GM18499 (cell line): ENCODE data around the gene CAMK1G.

Experiments
- ATAC-seq: cut with Tn5 transposase; IDR thresholded peaks from one replicate; pipeline ENCODE4 v1.9.1; 2021; ENCODE audit warnings: moderate number of reproducible peaks; ENCODE audit not compliant: insufficient read depth, unreplicated experiment

Gene CAMK1G

DNA sequence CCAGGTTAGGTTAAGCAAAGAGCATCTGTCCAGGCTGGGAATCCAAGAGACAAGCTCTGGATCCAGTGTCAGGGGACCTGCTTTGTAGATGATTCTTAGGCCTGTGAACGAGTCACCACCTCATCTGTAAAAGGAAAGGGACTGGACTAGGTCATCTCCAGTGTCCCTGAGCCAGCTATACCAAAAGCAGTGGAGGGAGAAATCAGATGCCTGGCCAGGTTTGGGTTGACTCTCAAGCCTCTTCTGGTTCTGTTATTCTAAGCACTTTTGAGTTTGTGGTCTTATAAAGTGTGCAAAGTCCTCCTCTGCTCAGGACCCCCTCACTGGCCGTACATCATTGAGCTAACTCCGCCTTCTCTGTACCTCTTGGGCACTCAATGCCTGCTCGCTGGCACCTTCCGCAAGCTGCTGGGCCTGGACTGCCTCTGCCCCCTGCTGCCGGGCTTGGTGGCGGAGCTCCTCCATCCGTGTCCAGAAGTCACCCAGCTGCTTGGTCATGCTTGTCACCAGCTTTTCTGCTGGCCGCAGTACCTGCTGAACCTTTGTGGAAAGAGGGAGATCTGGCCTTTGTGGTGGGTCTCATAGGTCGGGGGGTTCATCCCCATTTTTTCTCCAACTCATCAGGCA lies 33.6 kb downstream of the CAMK1G start:
- ATAC-seq, result no peak

DNA sequence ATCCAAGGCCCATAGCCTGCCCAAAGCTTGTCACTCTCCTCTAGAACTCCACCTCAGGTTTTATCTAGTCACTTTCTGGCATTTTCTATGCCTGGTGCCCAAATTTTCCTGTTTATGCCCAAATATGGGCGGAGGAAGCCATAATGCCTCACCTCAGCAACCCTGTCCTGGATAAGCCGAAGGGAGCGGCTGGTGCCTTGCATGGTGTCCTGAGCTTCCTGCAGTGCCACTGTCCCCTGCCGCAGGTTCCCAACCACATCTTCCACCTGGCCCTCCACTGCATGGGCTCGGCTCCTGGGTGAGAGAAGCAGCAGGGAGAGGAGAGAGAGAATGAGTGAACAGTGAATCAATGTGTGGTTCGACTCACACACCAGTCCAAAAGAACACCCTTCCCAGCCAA lies 34.2 kb downstream of the CAMK1G start:
- ATAC-seq, result no peak

GRCh38 chr1:209618291-209618690 lies 34.8 kb downstream of the CAMK1G start:
- ATAC-seq, result no peak

DNA sequence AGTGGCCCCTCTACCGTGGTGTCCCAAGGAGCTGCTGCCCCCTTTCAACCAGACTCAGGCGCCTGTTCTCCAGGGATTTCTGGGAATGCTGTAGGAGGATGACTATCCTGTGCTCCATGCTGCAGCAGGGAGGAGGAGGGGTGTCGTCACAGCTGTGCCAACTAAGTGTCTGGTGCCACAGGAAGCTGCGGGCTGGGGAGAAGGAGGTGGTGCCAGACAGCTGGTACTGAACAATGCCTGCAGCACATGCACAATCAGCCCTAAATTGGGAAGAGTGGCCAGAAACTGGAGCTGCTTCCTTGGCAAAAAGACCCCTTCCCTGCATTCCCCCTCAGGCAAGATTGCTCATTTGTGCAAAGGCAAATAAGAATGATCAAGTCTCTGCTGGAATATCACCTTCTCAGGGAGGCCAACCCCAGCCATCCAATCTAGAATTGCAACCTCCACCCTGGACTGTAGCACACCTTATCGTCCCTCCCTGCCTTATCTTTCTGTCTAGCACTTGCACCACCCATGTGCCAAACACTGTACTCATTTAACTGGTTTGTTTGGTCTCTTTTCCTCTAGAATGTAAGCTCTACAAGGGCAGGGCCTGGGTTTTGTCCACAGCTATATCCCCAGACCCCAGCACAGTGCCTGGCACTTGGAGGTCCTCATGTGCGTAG lies 35.4 kb downstream of the CAMK1G start:
- ATAC-seq, result no peak

DNA sequence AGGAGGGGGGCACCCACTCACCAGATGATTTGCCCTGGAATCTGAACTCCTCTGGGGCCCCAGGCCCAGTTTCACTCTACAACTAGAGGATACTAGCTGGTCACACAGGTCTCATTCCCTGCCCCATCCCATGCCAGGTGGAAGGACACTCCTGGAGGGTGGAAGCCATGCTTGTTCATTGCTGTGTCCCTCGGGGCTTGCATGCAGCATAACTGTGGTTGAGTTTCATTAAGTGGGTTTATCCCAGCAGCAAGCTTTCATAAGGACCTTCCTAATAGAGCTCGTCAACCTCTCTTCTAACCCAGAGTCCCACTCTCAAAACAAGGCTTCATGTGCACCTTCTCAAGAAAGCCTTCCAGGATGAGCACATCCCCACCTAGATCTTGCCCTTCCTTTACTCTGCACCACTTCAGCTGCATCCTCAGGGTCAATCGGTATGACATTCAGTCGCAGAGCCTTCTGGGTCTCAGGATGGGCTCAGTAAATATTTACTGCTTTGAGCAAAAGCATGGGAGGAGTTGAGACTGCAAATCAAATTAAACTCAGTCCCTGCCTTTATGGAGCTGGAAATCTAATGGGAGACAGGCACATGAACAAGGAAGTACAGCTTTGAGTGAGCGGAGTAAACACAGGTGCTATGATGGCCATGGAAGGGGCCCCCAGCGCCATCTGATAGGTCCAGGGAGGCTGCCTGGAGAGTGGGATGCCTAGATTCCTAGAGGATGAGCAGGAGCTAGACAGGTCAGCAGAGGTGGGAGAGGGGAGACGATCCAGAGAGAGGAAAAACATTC lies 36.4 kb downstream of the CAMK1G start:
- ATAC-seq, result no peak

DNA sequence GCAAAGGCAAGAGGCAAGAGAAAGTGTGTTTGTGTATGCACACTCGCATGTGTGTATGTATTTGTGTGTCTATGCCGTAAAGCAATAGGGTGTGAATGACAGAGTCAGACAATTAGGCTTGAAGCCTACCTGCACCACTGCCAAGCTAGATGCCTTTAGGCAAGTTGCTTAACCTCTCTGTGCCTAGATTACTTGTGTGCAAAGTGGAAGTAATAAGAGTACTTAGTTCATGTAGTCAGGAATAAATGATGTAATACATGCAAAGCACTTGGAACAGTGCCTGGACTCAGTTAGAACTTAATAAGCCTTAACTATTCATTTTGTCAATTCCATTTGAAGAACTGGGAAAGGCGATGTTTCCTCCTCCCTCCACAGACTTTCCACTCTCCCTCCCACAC lies 37.0 kb downstream of the CAMK1G start:
- ATAC-seq, result no peak

- ATAC-seq, result no peak
Observed at GRCh38 chr1:209621286-209621685, 37.8 kb downstream of the CAMK1G start.

- no peak for ATAC-seq
Observed at GRCh38 chr1:209621741-209622655, 38.5 kb downstream of the CAMK1G start.

DNA sequence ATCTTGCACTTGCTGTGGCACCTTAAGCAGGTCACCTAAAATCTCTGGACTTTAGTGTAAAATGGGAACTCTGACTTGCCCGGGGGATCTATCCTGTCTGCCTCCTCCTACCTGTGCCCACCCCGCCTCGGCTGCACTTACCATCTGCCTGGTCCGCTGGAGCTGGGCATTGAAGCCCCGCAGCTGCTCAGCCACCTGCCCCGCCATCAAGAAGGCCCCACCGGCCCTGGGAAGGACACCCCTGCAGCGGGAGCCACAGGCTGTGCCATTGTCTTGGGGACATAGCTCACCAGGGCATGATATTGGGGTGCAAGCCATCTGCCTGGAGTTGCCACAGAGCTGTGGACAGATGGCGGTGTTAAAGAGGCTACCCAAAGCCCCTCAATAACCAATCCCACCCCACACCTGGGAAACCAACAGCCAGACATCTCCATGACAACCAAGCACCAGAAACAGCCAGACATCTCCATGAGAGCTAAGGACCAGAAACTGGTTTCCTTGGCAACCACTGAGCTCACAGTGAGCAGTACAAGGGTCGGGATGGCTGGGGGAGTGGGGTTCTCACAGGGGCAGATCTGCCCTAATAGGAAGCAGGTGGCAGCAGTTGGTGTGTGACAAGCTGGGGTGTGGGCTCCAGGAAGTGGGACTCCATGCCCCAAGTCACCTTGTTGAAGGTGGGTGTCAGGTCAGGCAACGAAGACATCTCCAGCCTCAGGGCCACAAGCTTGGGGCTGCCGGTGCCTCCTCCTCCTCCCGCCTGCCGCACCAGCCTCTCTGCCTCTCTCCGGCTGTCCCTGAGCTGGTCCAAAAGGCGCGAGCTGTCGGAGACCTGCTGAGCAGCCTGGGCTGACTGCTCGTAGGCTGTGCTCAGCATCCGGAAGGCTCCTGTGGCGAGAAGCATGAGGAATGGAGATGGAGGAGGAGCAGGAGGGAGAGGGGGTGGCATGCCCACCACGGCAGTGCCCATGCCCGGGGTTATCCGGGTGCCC lies 39.6 kb downstream of the CAMK1G start:
- no peak for ATAC-seq

DNA sequence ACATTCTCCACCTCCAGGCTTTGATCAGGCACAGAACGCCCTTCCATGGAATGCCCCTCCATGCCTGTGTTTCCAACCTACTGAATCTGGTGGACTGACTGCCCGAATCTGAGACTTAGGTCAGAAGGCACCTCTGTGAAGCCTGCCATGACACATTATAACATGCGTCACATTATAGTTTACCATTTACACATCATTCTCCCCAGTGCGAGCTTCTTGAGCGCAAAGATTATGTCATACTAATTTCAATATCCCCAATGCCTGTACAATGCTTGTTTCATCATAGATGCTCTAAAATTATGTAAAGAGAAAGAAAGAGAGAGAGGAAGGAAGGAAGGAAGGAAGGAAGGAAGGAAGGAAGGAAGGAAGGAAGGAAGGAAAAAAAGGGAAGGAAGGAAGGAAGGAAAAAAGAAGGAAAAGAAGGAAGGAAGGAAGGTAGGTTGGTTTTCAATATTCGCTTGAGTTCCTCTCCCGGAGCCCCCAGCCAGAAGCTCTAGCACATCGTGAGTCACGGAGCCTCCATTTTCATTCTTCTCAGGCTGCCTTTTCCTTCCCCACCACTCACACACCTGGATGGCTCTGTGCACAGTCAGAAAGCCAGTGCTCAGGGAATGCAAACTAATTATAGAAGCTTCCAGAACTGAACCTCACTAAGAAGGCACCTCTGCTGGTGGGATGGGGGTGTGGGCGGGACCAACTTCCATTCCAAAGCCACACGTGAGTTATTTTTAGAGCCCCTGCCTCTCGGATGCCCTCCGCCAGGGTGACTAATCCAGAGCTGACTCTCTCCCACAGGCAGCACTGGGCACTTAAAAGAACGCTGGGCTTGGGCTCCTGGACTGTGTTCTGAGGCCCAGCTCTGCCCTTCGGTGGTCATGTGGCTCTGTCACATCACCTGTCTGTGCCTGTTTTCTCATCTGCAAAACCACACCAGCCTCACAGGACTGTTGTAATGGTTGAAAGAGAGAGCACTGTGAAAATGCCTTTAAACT lies 41.3 kb downstream of the CAMK1G start:
- ATAC-seq, result no peak

DNA sequence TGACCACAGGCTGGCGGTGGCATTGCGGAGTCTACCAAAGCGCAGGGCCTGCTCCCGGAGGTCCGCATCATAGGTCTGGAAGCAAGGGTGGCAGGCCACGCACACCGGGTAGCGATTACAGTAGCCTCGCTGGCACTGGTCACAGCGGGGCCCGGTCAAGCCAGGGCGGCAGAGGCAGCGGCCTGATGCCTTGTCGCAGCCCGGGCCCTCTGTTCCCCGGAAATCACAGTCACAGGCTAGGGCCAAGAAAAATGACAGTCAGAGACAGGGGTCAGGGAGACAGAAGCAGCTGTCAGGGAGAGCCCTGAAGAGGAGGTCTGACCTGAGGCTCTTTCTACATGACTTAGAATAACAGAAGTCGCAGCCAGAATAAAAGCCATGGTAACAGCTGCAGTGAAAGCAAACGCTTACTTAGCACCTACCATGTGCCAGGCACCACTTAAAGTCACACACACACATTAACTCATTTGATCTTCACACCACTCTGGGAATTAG lies 42.3 kb downstream of the CAMK1G start:
- no peak for ATAC-seq

DNA sequence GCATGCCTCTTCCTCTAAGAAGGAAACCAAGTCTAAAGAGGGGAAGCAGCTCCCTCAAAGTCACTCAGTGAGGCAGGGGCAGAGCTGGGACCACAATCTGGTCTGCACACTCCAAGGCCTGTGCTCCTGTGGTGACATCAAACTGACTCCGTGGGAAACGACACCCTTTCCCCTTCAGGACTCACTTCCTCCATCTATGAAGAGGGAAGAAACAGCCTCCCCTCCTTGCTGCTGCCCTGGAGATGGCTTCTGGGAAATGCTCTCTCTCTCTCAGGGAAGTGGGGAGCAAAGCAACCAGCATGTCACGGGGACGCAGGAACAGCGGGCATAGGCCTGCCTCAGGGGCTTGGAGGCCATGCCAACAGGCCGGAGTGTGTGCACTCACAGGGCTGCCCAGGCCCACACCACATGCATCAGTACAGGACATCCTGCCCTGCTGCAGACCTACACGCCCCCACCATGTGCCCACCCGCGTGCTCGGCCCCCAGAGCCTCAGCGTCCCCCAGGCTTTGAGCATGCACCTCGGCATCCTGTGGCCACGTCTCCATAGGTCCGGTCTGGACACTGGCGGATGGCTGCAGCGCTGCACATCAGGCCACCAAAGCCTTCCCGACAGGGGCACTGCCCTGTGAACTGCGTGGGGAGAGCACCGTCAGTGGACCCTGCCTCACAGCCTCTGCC lies 43.0 kb downstream of the CAMK1G start:
- ATAC-seq, result no peak

DNA sequence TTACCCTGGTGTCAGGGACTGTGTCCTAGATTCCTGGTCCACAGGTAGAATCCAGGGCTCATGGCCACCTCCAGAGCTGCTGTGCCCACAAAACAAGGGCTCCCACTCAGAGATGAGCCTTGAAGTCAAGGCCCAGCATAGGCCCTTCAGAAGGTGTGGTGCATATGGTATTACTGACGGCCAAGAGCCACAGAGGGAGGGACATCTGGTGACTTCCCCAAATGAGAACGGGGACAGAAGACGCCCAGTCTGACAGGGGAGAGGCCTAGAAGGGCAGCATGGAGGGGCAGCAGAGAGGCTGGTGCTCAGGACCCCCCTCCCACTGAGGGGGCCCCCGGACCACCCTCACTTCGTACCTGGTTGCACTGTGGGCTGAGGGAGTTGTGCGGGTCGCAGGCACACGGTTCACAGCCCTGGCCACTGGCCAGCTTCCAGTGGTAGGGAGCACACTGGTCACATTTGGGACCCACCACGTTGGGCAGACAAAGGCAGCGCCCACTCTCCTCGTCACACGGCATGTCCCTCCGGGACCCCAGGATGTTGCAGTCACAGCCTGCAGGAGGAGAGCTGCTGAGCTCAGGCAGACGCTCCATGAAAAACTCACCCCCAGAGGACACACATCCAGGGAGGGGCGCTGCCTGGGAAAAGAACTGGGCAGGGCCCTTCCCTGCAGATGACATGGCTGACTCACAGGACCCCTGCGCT lies 43.7 kb downstream of the CAMK1G start:
- no peak for ATAC-seq

GRCh38 chr1:209627732-209628196 lies 44.2 kb downstream of the CAMK1G start:
- peak; percentile 72 for ATAC-seq

DNA sequence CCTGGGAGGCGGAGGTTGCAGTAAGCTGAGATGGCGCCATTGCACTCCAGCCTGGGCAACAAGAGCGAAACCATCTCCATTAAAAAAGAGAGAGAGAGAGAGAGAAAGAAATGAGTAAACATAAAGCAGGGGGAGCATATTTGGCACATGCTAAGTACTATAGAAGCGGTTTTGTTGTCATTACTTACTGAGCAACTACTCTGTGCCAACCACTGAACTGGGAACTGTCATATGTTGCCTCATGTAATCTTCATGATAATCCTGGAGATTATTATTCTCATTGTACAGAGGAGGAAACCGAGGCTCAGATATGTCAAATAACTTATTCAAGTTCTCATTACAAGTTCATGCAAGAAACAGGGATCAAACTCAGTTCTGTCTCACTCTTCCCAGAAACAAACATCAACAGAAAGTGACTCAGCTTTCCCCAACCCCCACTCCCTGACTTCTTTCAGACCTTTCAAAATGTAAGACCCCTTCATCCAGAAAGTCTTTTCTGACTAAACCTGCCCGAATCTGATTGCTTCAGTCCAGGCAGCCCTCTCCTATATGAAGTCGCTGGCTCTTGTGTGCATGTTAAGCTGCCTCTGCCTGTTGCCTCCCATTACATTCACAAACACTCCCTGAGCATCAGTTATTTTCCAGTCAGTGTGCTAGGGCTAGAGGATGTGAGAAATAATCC lies 45.2 kb downstream of the CAMK1G start:
- no peak for ATAC-seq
